ENCODE data around the gene L3MBTL4. TPM values are rescaled to one million over a fixed set of nuclear protein-coding genes. Genes with fewer than 3 reads are reported as not detected.

The L3MBTL4 gene
- polyA plus RNA-seq, 1 of the 3 experiments (the other 2 are of a cell fraction) = 0.02 TPM

GRCh38 chr18:5941890-5942289, 472.8 kb downstream of the L3MBTL4 start:
- Histone ChIP-seq H3K79me2 (ENCODE audit: insufficient read depth) (no peaks in the 10 kb centered on the region), H3K9me2 (no peaks in the 10 kb centered on the region), H3K27me3 (ENCODE audit: insufficient read depth) (no peaks in the 10 kb centered on the region), H2AFZ (ENCODE audit: low read depth) (no peak overlapping the region), H4K20me1 (ENCODE audit: insufficient read depth) (no peaks in the 10 kb centered on the region), H3K9ac (no peak overlapping the region), H3F3A (replicated peaks; ENCODE audit: insufficient read depth) (no peaks in the 10 kb centered on the region), H3K4me1 (ENCODE audit: control insufficient read depth in 1 of 2, insufficient read depth in 2 of 2, low read depth in 1 of 2, low read length in 1 of 2) (peaks cover 0 to 3% of the 10 kb centered on the region in 2 experiments; a peak in 1 of 4 replicates), H3K4me2 (no peak overlapping the region), H3K9me3 (no peaks in the 10 kb centered on the region), H3K27ac (ENCODE audit: low read depth in 2 of 2, low read length in 1 of 2) (no peak overlapping the region), H3K36me3 (replicated peaks in 1 of 2; ENCODE audit: control insufficient read depth in 1 of 2, insufficient read depth in 2 of 2, low read length in 1 of 2) (no peaks in the 10 kb centered on the region), H3K4me3 (ENCODE audit: low read depth in 2 of 2, low read length in 1 of 2) (no peak overlapping the region)
- ChIA-PET CTCF (no interaction called here), POLR2A (no interaction called here)
- TF ChIP-seq RCOR1 (IDR thresholded peaks at IDR 0.05; ENCODE audit: low read length) (no peak), TAF1 (IDR thresholded peaks at IDR 0.05; ENCODE audit: borderline replicate concordance, low read depth, low read length) (no peak), TEAD4 (IDR thresholded peaks at IDR 0.05; ENCODE audit: borderline replicate concordance, insufficient read depth) (no peak), EZH2phosphoT487 (IDR thresholded peaks at IDR 0.05; ENCODE audit: borderline replicate concordance, low read depth) (no peak), TCF12 (IDR thresholded peaks at IDR 0.05) (no peak)
- DNase-seq = no peak
- 35% methylated on average over 3 of the region's 3 CpGs for WGBS (ENCODE audit: low lambda C conversion rate)

- Histone ChIP-seq H3F3A (replicated peaks; ENCODE audit: insufficient read depth) (no peaks in the 10 kb centered on the region), H3K27ac (ENCODE audit: low read depth in 2 of 2, low read length in 1 of 2) (no peak overlapping the region), H3K36me3 (replicated peaks in 1 of 2; ENCODE audit: control insufficient read depth in 1 of 2, insufficient read depth in 2 of 2, low read length in 1 of 2) (no peaks in the 10 kb centered on the region), H3K4me3 (ENCODE audit: low read depth in 2 of 2, low read length in 1 of 2) (no peak overlapping the region), H2AFZ (ENCODE audit: low read depth) (no peak overlapping the region), H3K9me2 (no peaks in the 10 kb centered on the region), H3K27me3 (ENCODE audit: insufficient read depth) (no peaks in the 10 kb centered on the region), H4K20me1 (ENCODE audit: insufficient read depth) (no peaks in the 10 kb centered on the region), H3K9ac (no peak overlapping the region), H3K9me3 (no peaks in the 10 kb centered on the region), H3K79me2 (ENCODE audit: insufficient read depth) (no peaks in the 10 kb centered on the region), H3K4me1 (ENCODE audit: control insufficient read depth in 1 of 2, insufficient read depth in 2 of 2, low read depth in 1 of 2, low read length in 1 of 2) (peaks cover 0 to 3% of the 10 kb centered on the region in 2 experiments; a peak in 1 of 4 replicates), H3K4me2 (no peak overlapping the region)
- no peak for DNase-seq
- POLR2A ChIA-PET = no interaction called here
- CTCF ChIA-PET = no interaction called here
- TF ChIP-seq MEF2A (IDR thresholded peaks at IDR 0.05; ENCODE audit: borderline replicate concordance, low read depth) (no peak), FOXJ3 (CRISPR knock-in tag; IDR thresholded peaks at IDR 0.05) (no peak), MXI1 (IDR thresholded peaks at IDR 0.05; ENCODE audit: low read depth, low read length) (no peak), JUND (IDR thresholded peaks at IDR 0.05) (no peak), SIN3A (IDR thresholded peaks at IDR 0.05; ENCODE audit: borderline replicate concordance, low read depth, low read length) (no peak), MAX (IDR thresholded peaks at IDR 0.05; ENCODE audit: low read depth) (no peak), RFX5 (IDR thresholded peaks at IDR 0.05; ENCODE audit: low read length) (no peak), IRF3 (IDR thresholded peaks at IDR 0.05; ENCODE audit: low read depth, low read length) (no peak), FOSL2 (IDR thresholded peaks at IDR 0.05; ENCODE audit: borderline replicate concordance, low read depth) (no peak), TCF12 (IDR thresholded peaks at IDR 0.05) (no peak), RAD21 (IDR thresholded peaks at IDR 0.05; ENCODE audit: low read length) (no peak), GABPA (IDR thresholded peaks at IDR 0.05; ENCODE audit: low read depth) (no peak), FOXM1 (IDR thresholded peaks at IDR 0.05; ENCODE audit: low read depth) (no peak)
- TF ChIP-seq, protein P1, sequence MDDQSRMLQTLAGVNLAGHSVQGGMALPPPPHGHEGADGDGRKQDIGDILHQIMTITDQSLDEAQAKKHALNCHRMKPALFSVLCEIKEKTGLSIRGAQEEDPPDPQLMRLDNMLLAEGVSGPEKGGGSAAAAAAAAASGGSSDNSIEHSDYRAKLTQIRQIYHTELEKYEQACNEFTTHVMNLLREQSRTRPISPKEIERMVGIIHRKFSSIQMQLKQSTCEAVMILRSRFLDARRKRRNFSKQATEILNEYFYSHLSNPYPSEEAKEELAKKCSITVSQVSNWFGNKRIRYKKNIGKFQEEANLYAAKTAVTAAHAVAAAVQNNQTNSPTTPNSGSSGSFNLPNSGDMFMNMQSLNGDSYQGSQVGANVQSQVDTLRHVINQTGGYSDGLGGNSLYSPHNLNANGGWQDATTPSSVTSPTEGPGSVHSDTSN (IDR thresholded peaks at IDR 0.05) = no peak
- WGBS (ENCODE audit: low lambda C conversion rate) = 26% methylated on average over 4 of the region's 7 CpGs
Observed at GRCh38 chr18:5939801-5940667, 474.7 kb downstream of the L3MBTL4 start.

All from SK-N-SH (cell line).